HepG2 (cell line): ENCODE measurements around the gene DAG1. TPM values are rescaled to one million over a fixed set of nuclear protein-coding genes. Genes with fewer than 3 reads are reported as not detected.

ENCODE experiments used
- AKAP8 ChIP-seq: sonication (generic); formaldehyde crosslinking; IDR thresholded peaks from 2 replicates; pipeline ENCODE4 v1.5.1; 2020; ENCODE audit warnings: mild to moderate bottlenecking, missing genetic modification reagents
- ARID3A ChIP-seq: IDR thresholded peaks from 2 replicates; pipeline ENCODE4 v1.6.1; 2012; ENCODE audit warnings: low read depth, low read length, improper control_type of control experiment
- ARID4A ChIP-seq: sonication (generic); formaldehyde crosslinking; IDR thresholded peaks from 2 replicates; pipeline ENCODE4 v1.5.0; 2020; ENCODE audit warnings: mild to moderate bottlenecking, missing genetic modification reagents, borderline replicate concordance
- DBP ChIP-seq: sonication (generic); formaldehyde crosslinking; IDR thresholded peaks from 2 replicates; pipeline ENCODE4 v1.4.0; 2020; ENCODE audit warnings: missing genetic modification reagents; ENCODE audit errors: not compliant biosample characterization
- EZH2 ChIP-seq: conservative IDR thresholded peaks from 2 replicates; pipeline ENCODE4 v1.6.1; 2012; ENCODE audit warnings: mild to moderate bottlenecking, low read depth, low read length, moderate library complexity
- GPBP1L1 ChIP-seq: sonication (generic); formaldehyde crosslinking; IDR thresholded peaks from 2 replicates; pipeline ENCODE4 v1.5.0; 2020; ENCODE audit warnings: mild to moderate bottlenecking, missing genetic modification reagents
- KLF13 ChIP-seq: sonication (generic); formaldehyde crosslinking; IDR thresholded peaks from 2 replicates; pipeline ENCODE4 v1.4.0; 2020; ENCODE audit warnings: mild to moderate bottlenecking, missing genetic modification reagents
- PLSCR1 ChIP-seq: sonication (generic); formaldehyde crosslinking; IDR thresholded peaks from 2 replicates; pipeline ENCODE4 v1.5.0; 2020; ENCODE audit warnings: missing genetic modification reagents, mild to moderate bottlenecking, borderline replicate concordance
- POLR2AphosphoS2 ChIP-seq: IDR thresholded peaks from 2 replicates; pipeline ENCODE4 v1.6.1; 2011; ENCODE audit warnings: low read depth, low read length, improper control_type of control experiment
- SIN3B ChIP-seq: fragments of 150-350 bp; IDR thresholded peaks from 2 replicates; pipeline ENCODE4 v1.6.1; 2014; ENCODE audit warnings: low read length
- STAG1 ChIP-seq: sonication (generic); formaldehyde crosslinking; IDR thresholded peaks from 2 replicates; pipeline ENCODE4 v1.4.0; 2020; ENCODE audit warnings: missing genetic modification reagents
- ZBTB39 ChIP-seq: sonication (generic); formaldehyde crosslinking; IDR thresholded peaks from 2 replicates; pipeline ENCODE4 v1.5.0; 2020; ENCODE audit warnings: missing genetic modification reagents
- ZBTB44 ChIP-seq: sonication (generic); formaldehyde crosslinking; IDR thresholded peaks from 2 replicates; pipeline ENCODE4 v1.4.0; 2020; ENCODE audit warnings: missing genetic modification reagents
- ZNF296 ChIP-seq: sonication (generic); formaldehyde crosslinking; conservative IDR thresholded peaks from 2 replicates; pipeline ENCODE4 v1.5.0; 2020; ENCODE audit warnings: mild to moderate bottlenecking, missing genetic modification reagents
- ZNF343 ChIP-seq: sonication (generic); formaldehyde crosslinking; IDR thresholded peaks from 2 replicates; pipeline ENCODE4 v1.4.0; 2020; ENCODE audit warnings: mild to moderate bottlenecking, missing genetic modification reagents
- polyA plus RNA-seq, 8 experiments: library from polyadenylated mRNA; depleted of rRNA in 3 of 8; stranded (reverse) in 7 of 8; unstranded in 1 of 8; fragments of >200 nt; fragmentation: Illumina TruSeq in 4 of 8; extraction: Trizol in 4 of 8; gene quantifications; 2 replicates each; pipeline versions ENCODE4 v1.2.1 to v1.2.3, GENCODE V29; 2011 to 2016; ENCODE audit warnings: low read depth in 4 of 8, missing spikeins in 1 of 8, mixed read lengths in 1 of 8; ENCODE audit not compliant: insufficient read depth in 1 of 8
- total RNA-seq, 5 experiments: library from RNA; depleted of rRNA; stranded (reverse); fragments of >200 nt; fragmentation: Illumina TruSeq; extraction: Trizol; gene quantifications; 2 replicates each; pipeline ENCODE4 v1.2.3, GENCODE V29; 2016; ENCODE audit warnings: low read depth in 1 of 5

The DAG1 gene
- total and polyA plus RNA-seq, 2 of the 13 experiments (the other 11 are each of a cell fraction or from before 2014, with no cell fraction given), result 47.3 to 50.4 TPM

- no peak for TF ChIP-seq ZBTB44 (CRISPR knock-in tag)
- TF ChIP-seq POLR2AphosphoS2, result no peak
- TF ChIP-seq AKAP8, result no peak
- no peak for TF ChIP-seq PLSCR1 (CRISPR knock-in tag)
- TF ChIP-seq SIN3B, result no peak
- TF ChIP-seq KLF13, result no peak
- no peak for TF ChIP-seq GPBP1L1 (CRISPR knock-in tag)
- no peak for TF ChIP-seq DBP (CRISPR knock-in tag)
- TF ChIP-seq EZH2, result no peak
- TF ChIP-seq ARID3A, result 0 out of 2 replicates have a peak, but pooled peaks have one; percentile 45
- TF ChIP-seq ARID4A, result peak; percentile 51; the same call in 1 of the 2 replicates
- no peak for TF ChIP-seq ZBTB39
- TF ChIP-seq ZNF296 (CRISPR knock-in tag), result no peak
- no peak for TF ChIP-seq STAG1 (CRISPR knock-in tag)
- TF ChIP-seq ZNF343 (CRISPR knock-in tag), result no peak
These were observed 30.9 kb downstream of the DAG1 start (continued) for GRCh38 chr3:49500732-49501609.
